Bone marrow (tissue), 2 donors: Measurements from ENCODE around the gene TPP1.

Experiments
- DNase-seq, 2 donors: peaks; one replicate each; lab custom pipeline; 2025; lab: John Stamatoyannopoulos, UW

TPP1 gene

GRCh38 chr11:6646918-6647679, 27.9 kb upstream of the TPP1 start:
- DNase-seq: peak; percentile 46 to 87

DNA sequence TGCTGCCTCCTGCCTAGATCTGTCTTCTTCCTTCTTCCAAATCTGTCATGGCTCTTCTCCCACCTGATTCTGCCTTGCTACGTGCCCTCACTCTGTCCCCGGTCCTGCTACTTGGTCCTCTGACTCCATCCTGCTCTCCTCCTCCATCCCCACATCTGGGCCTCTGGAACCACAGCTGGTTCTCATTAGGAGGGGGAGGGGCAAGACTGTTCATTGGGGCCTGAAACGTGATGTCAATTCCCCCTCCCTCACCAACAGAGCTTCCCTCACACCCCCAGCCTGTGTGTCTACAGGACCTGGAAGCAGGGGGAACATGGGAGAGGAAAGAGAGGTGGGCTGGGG, 27.3 kb upstream of the TPP1 start:
- no peak for DNase-seq

GRCh38 chr11:6646071-6646470, 26.8 kb upstream of the TPP1 start:
- no peak for DNase-seq

GRCh38 chr11:6642957-6643356, 23.7 kb upstream of the TPP1 start:
- no peak for DNase-seq

- no peak for DNase-seq
Measured at GRCh38 chr11:6640985-6641701, 21.9 kb upstream of the TPP1 start.

DNA sequence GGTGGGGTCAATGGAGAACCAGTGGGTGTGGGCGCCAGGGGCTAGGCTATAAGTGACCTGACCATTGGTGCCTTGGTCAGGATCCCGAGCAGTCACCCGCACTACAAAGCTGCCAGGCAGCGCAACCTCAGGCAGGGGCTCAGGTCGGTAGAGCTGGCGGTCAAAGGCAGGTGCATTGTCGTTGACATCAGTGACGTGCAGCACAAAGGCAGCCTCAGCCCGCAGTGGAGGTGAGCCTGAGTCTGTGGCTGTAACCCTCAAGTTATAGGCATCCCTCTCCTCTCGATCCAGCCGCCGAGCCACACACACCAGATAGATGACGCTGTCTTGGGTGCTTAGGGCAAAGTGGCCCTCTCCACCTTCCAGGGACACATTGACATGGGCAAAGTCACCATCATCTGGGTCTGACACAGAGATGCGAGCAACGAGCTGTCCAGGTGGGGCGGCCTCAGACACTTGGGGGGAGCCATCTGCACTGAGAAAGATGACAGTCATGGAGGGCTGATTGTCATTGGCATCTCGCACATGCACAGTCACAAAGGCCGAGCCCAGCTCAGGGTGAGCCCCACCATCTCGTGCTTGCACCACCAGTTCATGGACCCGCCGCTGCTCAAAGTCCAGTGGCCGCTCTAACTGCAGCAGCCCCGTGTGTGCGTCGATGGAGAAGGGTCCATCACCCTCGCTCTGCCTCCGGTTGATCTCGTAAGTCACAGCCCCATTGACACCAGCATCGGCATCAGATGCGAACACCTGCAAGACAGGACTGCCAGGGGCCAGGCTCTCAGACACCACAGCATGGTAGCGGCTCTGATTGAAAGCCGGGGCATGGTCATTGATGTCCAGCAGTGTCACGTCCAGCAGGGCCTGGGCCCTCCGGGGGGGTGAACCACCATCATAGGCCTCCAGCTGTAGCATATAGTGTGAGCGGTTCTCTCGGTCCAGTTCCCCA, 21.1 kb upstream of the TPP1 start:
- DNase-seq: no peak

- no peak for DNase-seq
Measured at GRCh38 chr11:6638429-6638828, 19.2 kb upstream of the TPP1 start.

GRCh38 chr11:6637871-6638270, 18.6 kb upstream of the TPP1 start:
- no peak for DNase-seq

- no peak for DNase-seq
Measured at GRCh38 chr11:6636480-6636879, 17.3 kb upstream of the TPP1 start.

DNA sequence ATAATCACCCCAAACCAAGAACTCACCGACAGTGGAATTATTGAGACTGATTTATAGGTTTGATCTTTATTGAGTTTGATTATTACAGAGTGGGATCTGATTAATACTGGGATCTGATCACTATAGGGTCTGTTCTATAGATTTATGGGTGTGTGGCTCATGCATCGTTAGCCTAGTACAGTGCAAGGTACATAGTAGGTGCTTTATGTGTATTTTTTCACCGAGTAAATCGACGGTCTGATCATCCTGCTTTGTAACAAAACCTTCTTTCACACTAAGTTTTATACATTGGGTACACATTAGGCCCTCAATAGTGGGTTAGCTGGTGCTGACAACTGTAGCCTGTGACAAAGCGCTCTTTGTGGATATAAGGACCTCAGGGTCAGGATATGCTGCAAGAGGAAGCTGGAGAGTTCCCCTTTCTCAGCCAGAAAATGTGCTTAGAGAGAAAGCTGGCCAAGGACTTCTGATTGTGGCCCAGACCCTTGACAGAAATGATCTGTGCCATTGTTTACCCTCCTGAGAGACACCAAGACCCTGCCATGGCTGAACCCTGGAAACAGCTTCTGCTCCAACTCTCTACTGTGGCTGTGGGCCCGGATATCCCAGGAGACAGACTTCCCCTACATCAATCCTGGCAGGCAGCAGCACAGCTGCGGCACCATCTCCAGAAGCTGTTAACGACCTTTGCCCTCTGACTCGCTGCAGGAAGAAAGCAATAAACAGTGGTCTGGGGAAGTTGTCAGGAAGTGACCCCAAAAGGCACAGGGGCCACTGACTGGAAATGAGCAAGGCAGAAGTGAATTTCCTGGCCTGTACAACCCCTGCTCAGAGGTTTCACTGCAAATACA, 16.1 kb upstream of the TPP1 start:
- DNase-seq: peak; percentile 25 to 52

GRCh38 chr11:6634534-6634933, 15.3 kb upstream of the TPP1 start:
- DNase-seq: no peak

DNA sequence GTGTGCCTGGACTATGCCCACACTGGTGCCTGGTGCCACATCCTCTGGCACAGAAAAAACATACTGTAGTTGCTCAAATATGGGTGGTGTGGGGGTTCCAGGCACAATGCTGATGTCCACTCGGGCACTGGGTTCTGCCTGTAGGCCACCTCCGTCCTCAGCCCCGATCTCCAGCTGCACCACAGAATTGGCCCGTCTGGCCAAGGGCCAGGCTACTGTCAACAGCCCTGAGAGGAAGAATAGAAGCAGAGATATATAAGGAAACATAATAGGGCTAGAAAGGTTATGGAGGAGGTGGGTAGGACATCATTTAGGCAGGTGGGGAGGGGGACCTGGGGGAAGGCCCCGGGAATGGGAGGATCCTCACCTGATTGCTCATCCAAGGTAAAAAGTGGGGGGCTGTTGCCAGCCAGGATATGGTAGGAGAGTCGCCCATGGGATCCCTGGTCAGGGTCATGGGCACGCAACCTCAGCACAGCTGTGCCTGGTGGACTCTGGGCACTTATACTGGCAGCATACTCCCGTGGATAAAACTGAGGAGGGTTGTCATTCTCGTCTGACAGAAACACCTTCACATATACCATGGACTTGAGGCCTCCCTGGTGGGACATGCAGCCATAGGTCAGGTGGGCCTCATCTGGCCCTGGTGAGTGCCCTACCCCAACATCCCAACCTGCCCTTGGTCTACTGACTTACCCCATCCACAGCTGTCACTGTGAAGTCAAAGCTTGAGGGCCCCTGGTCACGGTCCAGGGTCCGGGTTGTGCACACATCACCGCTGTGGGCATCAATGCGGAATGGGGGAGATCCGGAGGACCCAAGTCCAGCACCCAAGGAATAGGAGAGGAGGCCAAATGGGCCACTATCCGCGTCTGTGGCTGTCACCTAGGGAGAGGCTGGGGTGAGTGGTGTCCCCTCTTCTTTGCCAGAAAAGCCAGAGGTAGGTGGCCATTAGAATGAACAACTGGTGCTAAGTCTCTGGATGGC, 14.5 kb upstream of the TPP1 start:
- no peak for DNase-seq

DNA sequence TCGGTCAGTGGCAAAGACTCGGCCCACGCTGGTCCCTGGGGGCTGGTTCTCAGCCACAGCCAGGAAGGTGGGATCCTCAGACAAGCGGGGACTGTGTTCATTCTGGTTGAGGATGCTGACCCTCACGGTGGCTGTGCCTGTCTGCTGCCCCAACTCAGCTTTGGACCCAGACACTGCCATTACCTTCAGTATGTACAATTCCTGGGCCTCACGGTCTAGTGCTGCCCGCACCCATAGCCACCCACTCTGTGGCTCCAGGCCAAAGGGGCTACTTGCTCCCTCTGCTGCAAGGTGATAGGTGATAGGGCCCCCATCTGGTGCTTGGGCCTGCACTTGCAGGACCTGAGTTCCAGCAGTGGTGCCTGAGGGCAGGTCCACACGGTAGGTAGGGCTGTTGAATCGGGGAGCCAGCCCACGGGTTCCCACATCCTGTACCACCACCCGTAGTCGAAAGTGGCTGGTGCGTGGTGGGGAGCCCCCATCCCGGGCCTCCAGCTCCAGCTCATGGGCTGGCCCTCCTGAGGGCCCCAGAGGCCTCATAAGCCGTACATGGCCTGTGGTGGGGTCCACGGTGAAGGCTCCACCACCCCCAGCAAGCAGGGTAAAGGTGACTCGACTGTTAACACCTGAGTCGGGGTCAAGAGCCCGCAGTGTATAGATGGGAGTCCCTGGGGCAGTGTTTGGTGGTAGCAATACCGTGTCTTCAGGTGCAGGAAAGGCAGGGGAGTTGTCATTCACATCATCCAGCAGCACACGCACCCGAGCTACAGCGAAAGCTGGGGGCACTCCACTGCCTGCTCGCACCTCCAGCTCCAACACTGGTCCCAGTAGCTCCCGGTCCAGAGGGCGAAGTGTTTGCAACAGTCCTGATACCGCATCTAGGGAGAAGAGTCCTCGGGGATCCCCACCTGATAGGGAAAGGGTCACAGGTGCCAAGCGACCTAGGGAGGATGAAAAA, 13.2 kb upstream of the TPP1 start:
- DNase-seq: no peak

- no peak for DNase-seq
Measured at GRCh38 chr11:6631361-6631890, 12.2 kb upstream of the TPP1 start.

GRCh38 chr11:6630632-6631291, 11.5 kb upstream of the TPP1 start:
- DNase-seq: no peak

DNA sequence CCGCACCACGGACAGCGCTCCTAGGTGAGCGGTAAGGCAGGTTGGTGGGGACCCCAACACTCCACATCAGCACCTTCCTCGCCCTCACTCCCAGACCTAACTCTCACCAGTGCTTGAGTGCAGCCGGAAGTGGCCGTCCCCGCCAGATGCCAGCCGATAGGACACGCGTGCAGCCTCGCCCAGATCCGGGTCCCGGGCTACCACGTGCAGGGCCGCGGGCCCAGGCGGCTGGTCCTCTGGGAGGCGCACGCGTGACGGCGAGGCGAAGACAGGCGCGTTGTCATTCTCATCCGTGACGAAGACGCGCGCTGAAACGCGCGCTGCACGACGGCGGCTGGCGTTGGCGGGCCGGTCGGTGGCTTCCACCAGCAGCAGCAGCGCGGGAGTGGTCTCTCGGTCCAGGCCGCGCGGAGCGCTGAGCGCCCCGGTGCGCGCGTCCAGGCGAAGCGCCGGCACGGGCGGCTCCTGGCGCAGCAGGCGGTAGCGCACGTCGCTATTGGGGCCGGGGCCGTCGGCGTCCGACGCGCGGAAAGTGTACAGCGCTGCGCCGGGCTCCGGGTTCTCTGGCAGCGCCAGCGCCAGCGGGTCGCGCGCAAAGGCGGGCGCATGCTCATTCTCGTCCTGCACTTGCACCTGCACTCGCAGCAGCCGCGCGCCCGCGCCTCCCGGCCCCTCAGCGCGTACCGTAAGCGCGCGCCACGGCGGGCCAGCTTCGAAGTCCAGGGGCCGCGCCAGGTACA, 10.8 kb upstream of the TPP1 start:
- DNase-seq: no peak

GRCh38 chr11:6629573-6629891, 10.3 kb upstream of the TPP1 start:
- no peak for DNase-seq

DNA sequence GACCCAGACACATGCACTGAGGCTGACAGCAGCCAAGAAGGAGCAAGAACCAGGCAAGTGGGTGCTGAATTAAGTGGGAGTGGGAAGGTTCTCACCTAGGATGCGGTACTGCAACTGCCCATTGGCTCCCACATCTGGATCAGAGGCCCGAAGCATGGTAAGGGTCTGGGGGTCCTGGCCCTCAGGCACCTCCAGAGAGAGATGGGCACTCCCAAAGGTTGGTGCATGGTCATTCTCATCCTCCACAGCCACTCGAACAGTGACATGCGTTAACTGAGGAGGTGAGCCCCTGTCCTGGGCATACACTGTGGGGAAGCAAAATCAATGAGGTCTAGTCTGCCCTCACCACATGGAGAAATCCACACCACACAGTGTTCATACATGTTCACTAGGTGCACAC, 9.3 kb upstream of the TPP1 start:
- no peak for DNase-seq
